Measurements from ENCODE around the gene HCN1. TPM values are rescaled to one million over a fixed set of nuclear protein-coding genes. Genes with fewer than 3 reads are reported as not detected.

HCN1 gene
- total RNA-seq, 1 donor from 2014 or later = not detected

- intact Hi-C loops (cut with micrococcal nuclease) = no loop called here
- no peak for DNase-seq
- H3K27me3 Mint-ChIP-seq = no peaks in the 10 kb centered on the region
- H3K4me3 Mint-ChIP-seq = no peak overlapping the region
- no peaks in the 10 kb centered on the region for H3K36me3 Mint-ChIP-seq (ENCODE audit: low read depth)
- no peaks in the 10 kb centered on the region for H3K4me1 Mint-ChIP-seq
- no peak overlapping the region for H3K27ac Mint-ChIP-seq
- H3K9me3 Mint-ChIP-seq = peaks cover 3% of the 10 kb centered on the region
These were observed 255.7 kb downstream of the HCN1 start for GRCh38 chr5:45440466-45440865.

GRCh38 chr5:45437752-45438151 lies 258.4 kb downstream of the HCN1 start:
- Mint-ChIP-seq H3K36me3 (ENCODE audit: low read depth) (no peaks in the 10 kb centered on the region), H3K9me3 (peaks cover 5% of the 10 kb centered on the region), H3K27ac (no peak overlapping the region), H3K27me3 (no peaks in the 10 kb centered on the region), H3K4me3 (no peak overlapping the region), H3K4me1 (no peaks in the 10 kb centered on the region)
- DNase-seq = no peak
- intact Hi-C loops (cut with micrococcal nuclease) = no loop called here

- no peaks in the 10 kb centered on the region for H3K36me3 Mint-ChIP-seq (ENCODE audit: low read depth)
- no peak overlapping the region for H3K4me3 Mint-ChIP-seq
- no peaks in the 10 kb centered on the region for H3K27me3 Mint-ChIP-seq
- no peak for DNase-seq
- no peaks in the 10 kb centered on the region for H3K4me1 Mint-ChIP-seq
- intact Hi-C loops (cut with micrococcal nuclease) = no loop called here
- peaks cover 6% of the 10 kb centered on the region for H3K9me3 Mint-ChIP-seq
- H3K27ac Mint-ChIP-seq = no peak overlapping the region
These were observed 278.7 kb downstream of the HCN1 start for GRCh38 chr5:45417285-45417998.

GRCh38 chr5:45414620-45415573 lies 281.3 kb downstream of the HCN1 start:
- Mint-ChIP-seq H3K36me3 (ENCODE audit: low read depth) (no peaks in the 10 kb centered on the region), H3K9me3 (peaks cover 9% of the 10 kb centered on the region), H3K4me1 (no peaks in the 10 kb centered on the region), H3K27ac (no peak overlapping the region), H3K27me3 (no peaks in the 10 kb centered on the region), H3K4me3 (no peak overlapping the region)
- DNase-seq = no peak
- intact Hi-C loops (cut with micrococcal nuclease) = no loop called here

- H3K4me1 Mint-ChIP-seq = no peaks in the 10 kb centered on the region
- no peak overlapping the region for H3K4me3 Mint-ChIP-seq
- intact Hi-C loops (cut with micrococcal nuclease) = no loop called here
- no peaks in the 10 kb centered on the region for H3K36me3 Mint-ChIP-seq (ENCODE audit: low read depth)
- DNase-seq = no peak
- H3K9me3 Mint-ChIP-seq = peaks cover 9% of the 10 kb centered on the region
- H3K27me3 Mint-ChIP-seq = no peaks in the 10 kb centered on the region
- H3K27ac Mint-ChIP-seq = no peak overlapping the region
These were observed 284.1 kb downstream of the HCN1 start for GRCh38 chr5:45411971-45412612.

- DNase-seq = no peak
- H3K27ac Mint-ChIP-seq = no peak overlapping the region
- no peaks in the 10 kb centered on the region for H3K27me3 Mint-ChIP-seq
- no peaks in the 10 kb centered on the region for H3K4me1 Mint-ChIP-seq
- no peaks in the 10 kb centered on the region for H3K36me3 Mint-ChIP-seq (ENCODE audit: low read depth)
- intact Hi-C loops (cut with micrococcal nuclease) = no loop called here
- H3K9me3 Mint-ChIP-seq = peaks cover 6% of the 10 kb centered on the region
- no peak overlapping the region for H3K4me3 Mint-ChIP-seq
These were observed 285.7 kb downstream of the HCN1 start for GRCh38 chr5:45410304-45410995.

- Mint-ChIP-seq H3K4me1 (no peaks in the 10 kb centered on the region), H3K27ac (no peak overlapping the region), H3K36me3 (ENCODE audit: low read depth) (no peaks in the 10 kb centered on the region), H3K9me3 (peaks cover 5% of the 10 kb centered on the region), H3K4me3 (no peak overlapping the region), H3K27me3 (no peaks in the 10 kb centered on the region)
- no peak for DNase-seq
- intact Hi-C loops (cut with micrococcal nuclease) = no loop called here
These were observed 288.1 kb downstream of the HCN1 start for GRCh38 chr5:45408067-45408466.

- Mint-ChIP-seq H3K4me1 (no peaks in the 10 kb centered on the region), H3K27me3 (no peaks in the 10 kb centered on the region), H3K9me3 (no peaks in the 10 kb centered on the region), H3K27ac (no peak overlapping the region), H3K36me3 (ENCODE audit: low read depth) (no peaks in the 10 kb centered on the region), H3K4me3 (no peak overlapping the region)
- DNase-seq = no peak
- intact Hi-C loops (cut with micrococcal nuclease) = no loop called here
These were observed 293.2 kb downstream of the HCN1 start for GRCh38 chr5:45402804-45403455.

GRCh38 chr5:45399041-45399440 lies 297.1 kb downstream of the HCN1 start:
- Mint-ChIP-seq H3K4me3 (no peak overlapping the region), H3K36me3 (ENCODE audit: low read depth) (no peaks in the 10 kb centered on the region)

GRCh38 chr5:45385321-45386058 lies 310.7 kb downstream of the HCN1 start:
- no peak overlapping the region for H3K4me3 Mint-ChIP-seq
- DNase-seq = no peak
- intact Hi-C loops (cut with micrococcal nuclease) = no loop called here

More at GRCh38 chr5:45399041-45399440, 297.1 kb downstream of the HCN1 start:
- Mint-ChIP-seq H3K4me1 (no peaks in the 10 kb centered on the region), H3K27ac (no peak overlapping the region), H3K9me3 (peaks cover under 1% of the 10 kb centered on the region), H3K27me3 (no peaks in the 10 kb centered on the region)
- DNase-seq = no peak
- intact Hi-C loops (cut with micrococcal nuclease) = no loop called here

GRCh38 chr5:45383985-45384384 lies 312.2 kb downstream of the HCN1 start:
- H3K27ac Mint-ChIP-seq = no peak overlapping the region
- intact Hi-C loops (cut with micrococcal nuclease) = no loop called here
- H3K4me3 Mint-ChIP-seq = no peak overlapping the region
- H3K27me3 Mint-ChIP-seq = no peaks in the 10 kb centered on the region
- no peaks in the 10 kb centered on the region for H3K36me3 Mint-ChIP-seq (ENCODE audit: low read depth)
- H3K4me1 Mint-ChIP-seq = no peaks in the 10 kb centered on the region
- H3K9me3 Mint-ChIP-seq = no peaks in the 10 kb centered on the region
- DNase-seq = no peak

More at GRCh38 chr5:45385321-45386058, 310.7 kb downstream of the HCN1 start:
- Mint-ChIP-seq H3K4me1 (no peaks in the 10 kb centered on the region), H3K9me3 (peaks cover 3% of the 10 kb centered on the region), H3K36me3 (ENCODE audit: low read depth) (no peaks in the 10 kb centered on the region), H3K27ac (no peak overlapping the region), H3K27me3 (no peaks in the 10 kb centered on the region)

- Mint-ChIP-seq H3K4me3 (no peak overlapping the region), H3K36me3 (ENCODE audit: low read depth) (no peaks in the 10 kb centered on the region), H3K27me3 (no peaks in the 10 kb centered on the region), H3K27ac (no peak overlapping the region), H3K4me1 (no peaks in the 10 kb centered on the region), H3K9me3 (no peaks in the 10 kb centered on the region)
- DNase-seq = no peak
- intact Hi-C loops (cut with micrococcal nuclease) = no loop called here
These were observed 313.6 kb downstream of the HCN1 start for GRCh38 chr5:45382583-45382982.

- DNase-seq = no peak
- intact Hi-C loops (cut with micrococcal nuclease) = no loop called here
- Mint-ChIP-seq H3K4me3 (no peak overlapping the region), H3K9me3 (peaks cover 3% of the 10 kb centered on the region), H3K27me3 (no peaks in the 10 kb centered on the region), H3K27ac (no peak overlapping the region), H3K36me3 (ENCODE audit: low read depth) (no peaks in the 10 kb centered on the region), H3K4me1 (no peaks in the 10 kb centered on the region)
These were observed 319.8 kb downstream of the HCN1 start for GRCh38 chr5:45376417-45376816.

All from activated CD4-positive, alpha-beta T cell treated with anti-CD3 and anti-CD28 coated beads, Interleukin-2, amount 10 ng/mL, durations not matched to agents 24 days and 14 days (primary cell).